ENCODE measurements around the gene IGF2BP3. TPM values are rescaled to one million over a fixed set of nuclear protein-coding genes. Genes with fewer than 3 reads are reported as not detected.
A peak's percentile ranks its signal among the peaks of the same experiment; 100 is the strongest.

The IGF2BP3 gene
- total RNA-seq, 1 donor from 2014 or later = 2.0 TPM

GRCh38 chr7:23277359-23277989 lies 192.8 kb downstream of the IGF2BP3 start:
- Histone ChIP-seq H3K4me3 (no peak overlapping the region), H3K9me3 (no peaks in the 10 kb centered on the region), H3K27me3 (ENCODE audit: low read depth) (no peaks in the 10 kb centered on the region), H3K4me1 (no peaks in the 10 kb centered on the region), H3K36me3 (peaks cover 7% of the 10 kb centered on the region), H3K27ac (no peak overlapping the region)
- ATAC-seq (peak; percentile 69 to 79), DNase-seq (no peak)
- TF ChIP-seq, protein P1, sequence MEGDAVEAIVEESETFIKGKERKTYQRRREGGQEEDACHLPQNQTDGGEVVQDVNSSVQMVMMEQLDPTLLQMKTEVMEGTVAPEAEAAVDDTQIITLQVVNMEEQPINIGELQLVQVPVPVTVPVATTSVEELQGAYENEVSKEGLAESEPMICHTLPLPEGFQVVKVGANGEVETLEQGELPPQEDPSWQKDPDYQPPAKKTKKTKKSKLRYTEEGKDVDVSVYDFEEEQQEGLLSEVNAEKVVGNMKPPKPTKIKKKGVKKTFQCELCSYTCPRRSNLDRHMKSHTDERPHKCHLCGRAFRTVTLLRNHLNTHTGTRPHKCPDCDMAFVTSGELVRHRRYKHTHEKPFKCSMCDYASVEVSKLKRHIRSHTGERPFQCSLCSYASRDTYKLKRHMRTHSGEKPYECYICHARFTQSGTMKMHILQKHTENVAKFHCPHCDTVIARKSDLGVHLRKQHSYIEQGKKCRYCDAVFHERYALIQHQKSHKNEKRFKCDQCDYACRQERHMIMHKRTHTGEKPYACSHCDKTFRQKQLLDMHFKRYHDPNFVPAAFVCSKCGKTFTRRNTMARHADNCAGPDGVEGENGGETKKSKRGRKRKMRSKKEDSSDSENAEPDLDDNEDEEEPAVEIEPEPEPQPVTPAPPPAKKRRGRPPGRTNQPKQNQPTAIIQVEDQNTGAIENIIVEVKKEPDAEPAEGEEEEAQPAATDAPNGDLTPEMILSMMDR (IDR thresholded peaks at IDR 0.05) = peak; percentile 73
- intact Hi-C loops (cut with DNase I) = no loop called here

DNA sequence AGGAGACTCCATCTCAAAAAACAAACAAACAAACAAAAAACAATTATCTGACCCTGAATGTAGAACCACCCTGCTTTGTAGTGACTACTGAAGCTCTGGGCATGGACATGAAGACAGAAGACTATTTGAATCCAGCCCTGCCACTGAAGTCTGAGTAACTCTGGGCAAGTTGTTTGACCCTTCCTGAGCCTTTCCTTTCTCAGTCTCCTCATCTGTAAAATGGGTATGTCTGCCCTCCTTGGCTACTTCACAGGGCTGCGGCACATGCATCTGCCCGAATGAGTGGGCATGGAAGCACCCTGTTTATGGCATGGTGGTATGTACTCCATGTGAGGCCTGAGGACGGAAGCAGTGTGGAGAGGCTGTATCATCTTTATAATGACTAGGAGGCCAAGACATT lies 193.3 kb downstream of the IGF2BP3 start:
- intact Hi-C loops (cut with DNase I) = no loop called here
- Histone ChIP-seq H3K4me1 (no peaks in the 10 kb centered on the region), H3K36me3 (peaks cover 7% of the 10 kb centered on the region), H3K4me3 (no peak overlapping the region), H3K27ac (no peak overlapping the region), H3K9me3 (no peaks in the 10 kb centered on the region), H3K27me3 (ENCODE audit: low read depth) (no peaks in the 10 kb centered on the region)
- ATAC-seq = no peak
- TF ChIP-seq, protein P1 (IDR thresholded peaks at IDR 0.05) = no peak
- no peak for DNase-seq

DNA sequence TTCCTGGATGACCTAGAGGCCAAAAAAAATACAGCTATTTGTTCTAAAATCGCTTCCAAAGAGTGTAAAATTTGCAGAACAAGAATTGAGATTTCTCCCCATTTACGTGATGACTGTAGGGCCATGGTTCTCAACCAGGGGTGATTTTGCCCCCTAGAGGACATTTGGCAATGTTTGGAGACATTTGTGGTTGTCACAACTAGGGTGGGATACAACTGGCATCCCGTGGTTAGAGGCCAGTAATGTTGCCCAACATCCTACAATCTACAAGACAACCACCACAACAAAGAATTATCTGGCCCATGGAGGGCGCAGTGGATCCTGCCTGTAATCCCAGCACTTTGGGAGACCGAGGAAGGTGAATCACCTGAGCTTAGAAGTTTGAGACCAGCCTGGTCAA lies 193.9 kb downstream of the IGF2BP3 start:
- Histone ChIP-seq H3K36me3 (peaks cover 7% of the 10 kb centered on the region), H3K9me3 (no peaks in the 10 kb centered on the region), H3K4me3 (no peak overlapping the region), H3K4me1 (no peaks in the 10 kb centered on the region), H3K27ac (no peak overlapping the region), H3K27me3 (ENCODE audit: low read depth) (no peaks in the 10 kb centered on the region)
- DNase-seq = no peak
- no peak for ATAC-seq
- TF ChIP-seq, protein P1 (IDR thresholded peaks at IDR 0.05) = no peak
- intact Hi-C loops (cut with DNase I) = no loop called here

GRCh38 chr7:23275912-23276311 lies 194.4 kb downstream of the IGF2BP3 start:
- Histone ChIP-seq H3K9me3 (no peaks in the 10 kb centered on the region), H3K4me3 (no peak overlapping the region), H3K27ac (no peak overlapping the region), H3K36me3 (peaks cover 10% of the 10 kb centered on the region), H3K27me3 (ENCODE audit: low read depth) (no peaks in the 10 kb centered on the region), H3K4me1 (no peaks in the 10 kb centered on the region)
- no peak for ATAC-seq
- intact Hi-C loops (cut with DNase I) = no loop called here
- no peak for DNase-seq
- TF ChIP-seq, protein P1 (IDR thresholded peaks at IDR 0.05) = no peak

DNA sequence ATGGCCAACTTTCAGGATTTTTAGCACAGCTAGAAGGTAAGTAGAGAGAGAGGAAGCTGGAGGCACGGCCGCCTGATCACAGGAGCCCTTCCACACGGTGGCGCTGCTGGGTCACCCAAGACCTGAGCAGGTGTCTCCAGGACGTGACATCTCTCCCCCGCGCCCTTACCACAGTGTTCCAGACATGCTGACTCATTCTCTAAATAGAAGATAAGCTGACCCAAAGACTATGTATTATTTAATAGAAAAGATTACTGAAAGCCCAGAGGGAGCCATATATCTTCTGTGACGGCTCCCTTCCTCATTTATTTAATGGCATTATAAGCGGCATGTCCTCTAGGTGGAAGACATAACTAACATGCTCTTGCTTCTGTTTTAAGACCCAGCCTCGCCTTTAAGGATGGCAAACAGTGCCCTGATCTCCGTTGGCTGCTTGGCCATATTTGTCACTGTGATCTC lies 197.1 kb downstream of the IGF2BP3 start:
- Histone ChIP-seq H3K4me1 (no peaks in the 10 kb centered on the region), H3K27ac (no peak overlapping the region), H3K27me3 (ENCODE audit: low read depth) (no peaks in the 10 kb centered on the region), H3K4me3 (no peak overlapping the region), H3K9me3 (no peaks in the 10 kb centered on the region), H3K36me3 (peaks cover 30% of the 10 kb centered on the region)
- peak; percentile 96 to 98 for ATAC-seq
- DNase-seq = peak; percentile 94
- intact Hi-C loops (cut with DNase I) = no loop called here
- TF ChIP-seq, protein P1 (IDR thresholded peaks at IDR 0.05) = peak; percentile 81

Measured in lower lobe of right lung (tissue), 2 donors.